ENCODE measurements around the gene HTR3D.
"Not testable (repeated sequence)": the region's sequence is repeated elsewhere in the genome, so short reads cannot be mapped to it uniquely, and the experiment has no call there.

HTR3D gene

DNA sequence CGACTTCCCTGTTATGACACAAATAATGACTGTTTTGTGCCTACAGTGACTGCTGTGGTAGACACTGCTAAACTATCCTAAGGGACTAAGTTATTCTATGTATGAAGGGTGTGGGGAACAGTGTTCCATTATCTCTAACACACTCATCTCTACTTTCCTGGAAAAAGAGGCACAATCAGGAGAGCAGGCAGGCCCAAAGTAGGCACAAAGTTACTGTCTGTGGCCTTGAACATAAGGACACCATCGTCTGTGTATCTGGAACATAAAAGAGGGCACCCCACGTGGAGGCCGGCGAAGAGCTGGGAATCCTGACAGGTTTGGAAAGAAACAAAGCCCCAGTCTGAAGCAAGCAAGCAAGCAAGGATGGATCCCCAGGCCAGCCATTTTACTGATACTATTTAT is 15.4 kb upstream of the HTR3D start:
- no peak for DNase-seq (ENCODE audit: low read depth)

DNA sequence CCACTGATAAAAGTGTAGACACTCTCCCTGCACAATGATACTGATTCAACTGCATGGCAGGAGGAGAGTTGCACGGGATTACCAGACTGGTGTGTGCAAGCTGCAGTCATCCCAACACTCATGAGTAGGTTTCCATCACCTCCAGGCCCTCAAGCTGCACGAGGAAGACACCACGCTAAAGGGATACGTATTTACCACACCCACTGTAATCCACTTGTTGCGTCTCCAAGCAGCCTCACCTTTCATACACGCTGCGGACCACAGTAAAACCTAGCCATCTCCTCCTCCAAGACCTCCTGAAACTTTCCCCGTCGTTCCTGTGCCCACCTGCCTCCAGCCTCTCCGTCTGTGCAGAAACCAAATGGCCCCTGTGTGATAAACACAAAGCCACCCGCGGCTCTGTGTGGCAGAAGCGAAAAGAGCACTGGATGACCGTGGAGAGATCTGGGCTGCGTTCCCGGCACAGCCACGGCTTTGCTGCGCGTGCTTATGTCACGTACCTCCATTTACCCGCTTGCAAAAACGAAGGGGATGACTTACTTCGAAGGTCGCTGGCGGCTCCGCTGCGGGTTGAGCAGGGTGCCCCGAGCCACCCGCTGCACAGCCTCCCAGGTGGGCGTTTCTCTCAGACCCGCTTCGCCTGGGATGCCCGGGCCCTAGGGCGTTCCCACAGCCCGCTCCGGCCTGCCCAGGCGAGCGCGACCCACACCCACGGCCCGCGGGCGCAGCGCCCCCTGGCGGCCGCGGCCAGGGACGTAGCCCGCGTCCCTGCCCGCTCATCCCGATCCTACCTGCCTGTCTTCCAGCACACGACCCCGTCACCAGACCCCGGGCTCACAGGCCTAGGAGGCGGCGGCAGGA is 14.5 kb upstream of the HTR3D start:
- DNase-seq (ENCODE audit: low read depth) = peak; percentile 14

DNA sequence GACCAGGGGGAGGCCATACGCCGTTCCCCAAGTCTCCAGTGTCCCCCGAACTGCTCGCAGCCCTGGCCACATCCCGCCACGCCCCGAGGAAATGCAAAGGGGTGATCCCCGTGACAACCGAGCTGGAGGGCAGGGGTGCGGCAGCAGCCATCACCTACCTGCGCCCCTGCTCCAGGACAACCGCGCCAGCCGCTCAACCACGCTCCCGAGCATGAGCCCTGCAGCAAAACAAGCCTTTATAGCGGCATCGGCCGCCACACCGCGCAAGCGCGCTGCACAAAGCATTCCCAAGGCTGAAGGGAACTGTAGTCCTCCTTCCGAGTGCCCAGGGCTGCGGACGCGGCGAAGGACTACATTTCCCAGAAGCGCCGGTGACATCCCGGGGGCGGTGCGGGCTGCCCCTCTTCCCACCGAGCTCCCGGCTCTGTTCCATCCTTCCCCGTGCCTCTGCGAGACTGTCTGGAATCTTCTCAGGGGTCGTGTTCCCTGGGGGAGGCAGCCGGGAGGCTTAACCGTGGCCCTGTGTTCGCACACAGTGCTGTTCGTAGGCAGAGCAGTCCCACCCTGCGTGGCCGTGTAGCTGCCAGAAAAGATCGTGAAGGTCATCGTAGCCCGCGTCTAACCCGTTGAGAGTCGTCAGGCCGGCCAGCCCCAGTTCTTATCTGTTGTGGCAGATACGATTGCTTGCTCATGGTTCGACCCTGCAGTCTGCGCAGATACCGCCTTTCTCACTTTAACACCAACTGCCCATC is 13.7 kb upstream of the HTR3D start, which contains the start of gene ABCC5:
Gene ABCC5, minus strand, starts transcription at position 213 of the 752 bp plus-strand sequence. CDS start 3,492 bp downstream, outside the sequence.
- DNase-seq (ENCODE audit: low read depth) = peak; percentile 69

DNA sequence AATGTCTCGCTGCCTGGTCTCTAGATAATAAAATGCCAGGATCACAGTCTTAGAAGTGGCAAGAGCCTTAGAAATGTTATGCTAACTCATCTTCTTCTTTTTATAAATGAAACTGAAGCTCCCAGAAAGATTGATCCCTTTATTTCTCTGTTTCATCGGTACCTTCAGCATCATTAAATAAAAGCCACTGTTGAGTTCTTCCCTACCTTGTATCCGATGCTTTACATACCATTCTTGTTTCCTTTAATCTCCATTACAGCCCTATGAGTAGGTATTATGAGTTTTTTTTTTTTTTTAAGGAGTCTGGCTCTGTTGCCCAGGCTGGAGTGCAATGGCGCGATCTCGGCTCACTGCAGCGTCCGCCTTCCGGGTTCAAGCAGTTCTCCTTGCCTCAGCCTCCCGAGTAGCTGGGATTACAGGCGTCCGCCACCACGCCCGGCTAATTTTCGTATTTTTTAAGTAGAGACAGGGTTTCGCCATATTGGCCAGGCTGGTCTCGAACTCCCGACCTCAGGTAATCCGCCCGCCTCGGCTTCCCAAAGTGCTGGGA is 13.0 kb upstream of the HTR3D start:
- no peak for DNase-seq (ENCODE audit: low read depth)

DNA sequence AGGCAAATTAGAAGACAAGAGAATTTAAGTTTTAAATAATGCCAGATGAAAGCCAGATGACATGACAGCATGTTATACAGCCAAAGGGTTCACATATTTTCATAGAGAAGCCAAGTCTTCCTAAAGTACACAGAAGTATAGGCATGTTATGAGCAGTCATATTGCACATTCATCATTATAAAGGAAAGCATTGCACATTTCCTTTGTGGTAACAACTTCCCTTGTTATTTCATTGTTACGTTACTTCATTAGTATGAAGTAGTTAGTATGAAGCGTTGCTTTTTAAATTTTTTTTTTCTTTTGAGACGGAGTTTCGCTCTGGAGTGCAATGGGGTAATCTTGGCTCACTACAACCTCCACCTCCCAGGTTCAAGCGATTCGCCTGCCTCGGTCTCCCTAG is 9.2 kb upstream of the HTR3D start:
- no peak for DNase-seq (ENCODE audit: low read depth)

DNA sequence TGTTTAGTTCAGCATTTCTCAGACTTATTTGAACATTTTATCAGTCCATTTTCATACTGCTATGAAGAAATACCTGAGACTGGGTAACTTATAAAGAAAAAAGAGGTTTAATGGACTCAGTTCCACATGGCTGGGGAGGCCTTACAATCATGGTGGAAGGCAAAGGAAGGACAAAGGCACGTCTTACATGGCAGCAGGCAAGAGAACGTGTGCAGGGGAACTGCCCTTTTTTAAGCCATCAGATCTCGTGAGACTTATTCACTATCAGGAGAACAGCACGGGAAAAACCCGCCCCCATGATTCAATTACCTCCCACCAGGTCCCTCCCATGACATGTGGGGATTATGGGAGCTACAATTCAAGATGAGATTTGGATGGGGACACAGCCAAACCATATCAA is 6.3 kb upstream of the HTR3D start:
- not testable (repeated sequence) for DNase-seq (ENCODE audit: low read depth)

DNA sequence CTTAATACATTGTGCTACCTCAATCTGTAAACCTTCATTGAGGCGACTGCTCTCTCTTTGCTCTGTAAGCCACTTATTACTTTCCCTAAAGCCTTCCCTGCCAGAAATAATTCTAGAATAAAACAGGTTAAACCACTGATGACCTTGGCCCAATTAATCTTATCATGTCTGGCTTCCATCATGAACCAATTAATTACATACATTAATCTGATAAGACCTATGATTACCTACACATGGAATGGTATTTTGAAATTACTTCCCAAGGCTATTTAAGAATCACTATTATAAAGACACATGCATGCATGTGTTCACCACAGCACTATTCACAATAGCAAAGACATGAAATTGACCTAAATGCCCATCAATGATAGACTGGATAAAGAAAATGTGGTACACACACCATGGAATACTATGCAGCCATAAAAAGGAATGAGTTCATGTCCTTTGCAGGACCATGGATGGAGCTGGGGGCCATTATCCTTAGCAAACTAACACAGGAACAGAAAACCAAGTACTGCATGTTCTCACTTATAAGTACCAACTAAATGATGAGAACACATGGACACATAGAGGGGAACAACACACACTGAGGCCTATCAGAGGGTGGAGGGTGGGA is 3.2 kb upstream of the HTR3D start:
- DNase-seq (ENCODE audit: low read depth) = not testable (repeated sequence)

DNA sequence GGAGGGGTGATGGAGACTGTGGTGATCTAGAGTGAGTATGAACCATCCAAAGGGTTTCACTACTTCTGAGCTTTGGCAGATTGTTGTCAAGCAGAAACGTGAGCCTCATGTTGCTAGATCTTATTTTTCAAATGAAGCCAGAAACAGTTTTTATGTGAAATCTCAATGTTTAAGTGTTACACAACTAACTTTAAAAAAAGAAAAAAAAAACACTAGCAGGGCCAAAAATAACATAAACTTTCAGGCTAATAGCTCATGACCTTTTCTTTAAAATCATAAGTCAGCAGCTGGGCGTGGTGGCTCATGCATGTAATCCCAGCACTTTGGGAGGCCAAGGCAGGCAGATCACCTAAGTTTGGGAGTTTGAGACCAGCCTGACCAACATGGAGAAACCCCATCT is 2.1 kb upstream of the HTR3D start:
- no peak for DNase-seq (ENCODE audit: low read depth)

DNA sequence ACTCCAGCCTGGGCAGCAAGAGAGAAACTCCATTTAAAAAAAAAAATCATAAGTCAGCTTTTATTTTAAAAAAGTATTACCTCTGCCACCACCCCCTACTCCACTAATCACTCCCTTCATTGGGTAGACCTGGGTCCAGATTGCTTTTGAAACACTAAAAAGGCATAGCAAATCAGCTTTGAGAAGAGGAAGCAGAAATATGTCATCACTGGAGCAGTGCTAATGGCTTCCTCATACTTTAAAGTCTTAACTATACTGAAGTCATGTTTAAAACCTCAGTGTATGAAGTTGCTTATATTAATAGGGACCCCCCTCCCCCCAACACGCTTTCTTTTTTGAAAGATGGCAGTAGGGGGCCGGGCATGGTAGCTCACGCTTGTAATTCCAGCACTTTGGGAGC is 1.0 kb upstream of the HTR3D start:
- no peak for DNase-seq (ENCODE audit: low read depth)

DNA sequence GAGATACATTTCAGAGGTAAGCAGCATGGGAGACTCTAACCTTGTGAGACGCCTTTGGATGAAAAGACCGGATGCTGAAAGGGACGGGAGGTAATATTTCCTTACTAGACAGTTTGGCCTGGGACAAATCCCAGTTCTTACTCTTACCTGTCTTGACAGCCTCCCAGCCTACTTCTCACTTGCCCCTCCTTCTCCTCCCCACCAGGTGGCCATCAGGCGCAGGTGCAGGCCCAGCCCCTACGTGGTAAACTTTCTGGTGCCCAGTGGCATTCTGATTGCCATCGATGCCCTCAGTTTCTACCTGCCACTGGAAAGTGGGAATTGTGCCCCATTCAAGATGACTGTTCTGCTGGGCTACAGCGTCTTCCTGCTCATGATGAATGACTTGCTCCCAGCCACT is 6.3 kb downstream of the HTR3D start:
- no peak for DNase-seq (ENCODE audit: low read depth)

DNA sequence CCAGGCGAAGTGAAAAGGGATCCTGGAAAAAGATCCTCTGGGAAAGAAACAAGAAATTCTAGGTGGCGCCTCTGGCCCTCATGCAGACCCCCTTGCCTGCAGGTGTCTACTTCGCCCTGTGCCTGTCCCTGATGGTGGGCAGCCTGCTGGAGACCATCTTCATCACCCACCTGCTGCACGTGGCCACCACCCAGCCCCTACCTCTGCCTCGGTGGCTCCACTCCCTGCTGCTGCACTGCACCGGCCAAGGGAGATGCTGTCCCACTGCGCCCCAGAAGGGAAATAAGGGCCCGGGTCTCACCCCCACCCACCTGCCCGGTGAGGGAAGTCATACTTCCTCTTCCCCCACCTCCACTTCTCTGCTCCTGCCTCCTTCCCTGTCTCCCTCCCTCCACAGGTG is 6.8 kb downstream of the HTR3D start:
- DNase-seq (ENCODE audit: low read depth) = not testable (repeated sequence)

DNA sequence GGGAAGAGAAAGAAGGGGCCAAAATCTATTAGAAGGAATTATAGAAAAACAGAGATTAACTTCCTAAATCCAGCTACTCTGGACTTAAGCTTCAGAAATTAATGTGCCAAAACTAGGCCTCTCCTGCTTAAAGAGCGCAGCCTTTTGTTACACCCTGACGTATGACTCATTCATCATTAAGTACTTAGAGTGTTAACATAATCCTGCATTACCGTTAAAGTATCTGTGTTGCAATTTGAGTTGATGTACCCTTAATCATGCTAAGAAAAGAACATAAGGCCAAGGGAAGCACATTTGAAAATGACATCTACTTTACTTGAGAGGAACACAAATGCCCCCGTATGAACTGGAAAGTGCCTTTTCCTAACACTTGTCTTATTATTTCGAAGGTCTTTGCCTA is 7.9 kb downstream of the HTR3D start:
- DNase-seq (ENCODE audit: low read depth) = no peak

DNA sequence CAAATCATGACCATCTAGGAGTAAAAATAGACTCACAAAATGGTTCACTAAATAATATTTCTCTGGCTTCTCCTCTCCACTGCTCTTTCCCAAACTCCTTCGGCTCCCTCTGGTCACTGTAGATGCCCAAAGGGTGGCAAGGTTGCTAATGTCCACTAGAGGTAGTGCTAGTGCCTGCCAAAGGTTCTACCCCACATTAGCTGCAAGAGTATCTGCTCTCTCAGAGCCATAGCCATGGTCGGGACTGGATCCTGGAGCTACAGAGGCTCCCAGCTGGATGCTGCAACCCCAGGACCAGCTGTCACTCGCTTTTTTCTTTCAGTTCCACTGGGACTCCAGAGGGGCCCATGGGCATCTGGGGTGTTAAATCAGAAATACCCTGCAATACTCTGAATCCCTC is 8.5 kb downstream of the HTR3D start:
- DNase-seq (ENCODE audit: low read depth) = no peak

DNA sequence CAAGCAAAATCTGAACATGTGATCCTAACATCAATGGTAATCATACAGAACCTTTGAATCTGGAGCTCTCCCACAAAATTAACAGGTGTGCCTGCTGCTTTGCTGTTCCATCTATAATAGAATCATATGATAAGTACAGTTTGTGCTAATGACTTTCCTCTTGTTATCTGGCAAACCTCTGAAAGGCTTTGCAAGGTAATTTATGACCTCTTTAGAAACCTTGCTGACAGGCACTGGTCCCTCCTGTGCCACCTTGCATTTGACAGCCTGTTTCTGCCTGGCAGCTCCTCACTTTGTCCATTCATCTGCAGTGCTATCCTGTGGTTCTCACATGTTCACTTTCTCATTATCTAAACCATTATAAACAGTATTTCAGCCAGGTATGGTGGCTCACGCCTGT is 11.1 kb downstream of the HTR3D start:
- DNase-seq (ENCODE audit: low read depth) = no peak

DNA sequence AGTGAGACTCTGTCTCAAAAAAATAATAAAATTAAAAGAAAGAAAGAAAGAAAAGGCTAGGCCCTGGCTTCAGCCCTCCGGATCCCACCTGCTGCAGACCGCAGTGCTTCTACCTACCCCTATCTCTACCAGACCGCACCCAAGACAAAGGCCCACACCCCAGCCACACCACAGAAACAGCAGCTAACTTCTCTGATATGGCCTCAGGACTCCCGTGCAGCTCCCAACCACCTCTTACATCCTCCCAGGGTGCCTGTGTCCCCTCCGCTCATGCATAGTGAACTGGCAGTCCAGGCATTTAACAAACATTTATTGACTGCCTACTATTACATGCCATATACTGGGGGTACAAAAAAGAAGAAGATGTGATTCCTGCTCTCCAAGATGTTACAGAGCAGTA is 14.5 kb downstream of the HTR3D start:
- no peak for DNase-seq (ENCODE audit: low read depth)

DNA sequence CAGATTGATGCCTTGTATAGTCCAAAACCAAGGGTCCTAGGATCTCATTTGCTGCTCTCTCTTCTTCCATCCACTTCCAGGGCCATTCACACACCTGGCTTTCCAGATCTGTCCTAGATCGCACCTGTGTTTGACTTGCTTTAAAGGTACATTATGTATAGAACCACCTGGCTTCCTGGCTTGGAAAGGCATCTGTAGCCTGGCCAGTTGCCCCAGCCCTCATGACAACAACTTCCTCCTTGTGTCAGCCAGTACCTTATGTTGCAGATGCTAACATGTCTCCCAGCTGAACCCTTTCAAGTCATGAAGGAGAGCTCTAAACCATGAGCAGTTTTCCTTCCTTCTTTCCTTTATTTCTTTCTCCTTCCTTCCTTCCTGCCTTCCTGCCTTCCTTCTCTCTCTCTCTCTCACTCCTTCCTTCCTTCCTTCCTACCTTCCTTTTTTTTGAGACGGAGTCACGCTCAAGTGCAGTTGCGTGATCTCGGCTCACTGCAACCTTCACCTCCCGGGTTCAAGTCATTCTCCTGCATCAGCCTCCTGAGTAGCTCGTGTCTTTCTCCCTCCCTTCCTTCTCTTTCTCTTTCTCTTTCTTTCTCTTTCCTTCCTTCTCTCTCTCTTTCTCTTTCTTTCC is 18.8 kb downstream of the HTR3D start:
- DNase-seq (ENCODE audit: low read depth) = no peak

DNA sequence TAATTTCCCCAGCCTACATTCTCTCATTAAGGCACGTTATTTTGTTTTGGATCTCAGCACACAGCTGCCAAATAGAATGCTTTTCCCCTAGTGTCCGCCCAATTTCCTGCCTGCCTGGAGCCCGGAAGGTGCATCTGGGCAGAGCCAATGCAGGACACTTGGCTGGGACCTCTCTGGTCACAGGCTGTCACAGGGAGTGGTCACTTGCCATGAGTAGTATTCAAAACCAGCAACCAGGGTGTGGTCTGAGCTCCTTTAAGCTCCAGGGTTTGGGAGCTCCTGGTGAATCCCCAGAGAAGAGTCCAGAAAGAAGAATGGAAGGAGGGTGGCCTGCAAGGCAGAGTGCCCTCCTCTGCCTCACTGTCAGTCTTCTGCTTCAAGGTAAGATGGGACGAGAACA is 21.2 kb downstream of the HTR3D start, which contains the start of gene HTR3C:
Gene HTR3C, plus strand, starts transcription at position 281 of the 400 bp plus-strand sequence. Its CDS starts 34 bp downstream, at position 315.
- DNase-seq (ENCODE audit: low read depth) = no peak

DNA sequence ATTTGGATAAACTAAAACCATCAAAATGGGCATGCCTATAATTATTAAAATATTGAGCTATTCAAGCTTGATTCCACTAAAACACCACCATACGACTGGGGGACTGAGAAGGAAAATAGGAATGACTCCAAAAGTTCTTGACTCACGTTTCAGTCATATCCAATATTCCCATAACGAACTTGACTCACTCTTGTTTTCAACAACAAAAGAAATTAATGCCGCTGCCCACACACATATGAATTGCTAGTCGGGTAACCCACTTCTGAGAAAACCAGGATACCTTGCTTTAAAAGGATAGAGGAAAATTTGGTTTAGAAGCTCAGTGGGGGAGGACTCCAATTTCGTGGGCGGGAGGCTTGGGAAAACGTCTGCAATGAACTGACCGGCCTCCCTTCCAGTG is 26.5 kb downstream of the HTR3D start:
- DNase-seq (ENCODE audit: low read depth) = no peak

DNA sequence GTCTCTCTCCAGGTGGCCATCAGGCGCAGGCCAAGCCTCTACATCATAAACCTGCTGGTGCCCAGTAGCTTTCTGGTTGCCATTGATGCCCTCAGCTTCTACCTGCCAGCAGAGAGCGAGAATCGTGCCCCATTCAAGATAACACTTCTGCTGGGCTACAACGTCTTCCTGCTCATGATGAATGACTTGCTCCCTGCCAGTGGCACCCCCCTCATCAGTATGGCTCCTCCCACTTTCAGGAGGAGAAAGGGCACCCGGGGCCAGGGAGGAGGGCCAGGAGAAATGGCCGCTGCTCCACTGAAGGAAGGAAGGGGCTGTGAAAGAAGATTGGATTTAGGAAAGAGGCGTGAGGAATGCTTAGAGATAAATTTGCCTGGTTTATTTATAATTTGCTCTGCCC is 27.9 kb downstream of the HTR3D start:
- DNase-seq (ENCODE audit: low read depth) = no peak

DNA sequence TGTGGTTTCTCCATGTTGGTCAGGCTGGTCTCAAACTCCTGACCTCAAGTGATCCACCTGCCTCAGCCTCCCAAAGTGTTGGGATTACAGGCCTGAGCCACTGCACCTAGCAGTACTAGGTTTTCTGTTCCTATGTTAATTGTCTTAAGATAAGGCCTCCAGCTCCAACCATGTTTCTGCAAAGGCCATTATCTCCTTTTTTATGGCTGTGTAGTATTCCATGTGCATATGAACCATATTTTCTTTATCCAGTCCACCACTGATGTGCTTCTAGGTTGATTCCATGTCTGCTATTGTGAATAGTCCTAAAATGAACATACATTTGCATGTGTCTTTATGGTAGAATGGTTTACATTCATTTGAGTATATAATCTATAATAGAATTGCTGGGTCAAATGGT is 31.1 kb downstream of the HTR3D start:
- no peak for DNase-seq (ENCODE audit: low read depth)

DNA sequence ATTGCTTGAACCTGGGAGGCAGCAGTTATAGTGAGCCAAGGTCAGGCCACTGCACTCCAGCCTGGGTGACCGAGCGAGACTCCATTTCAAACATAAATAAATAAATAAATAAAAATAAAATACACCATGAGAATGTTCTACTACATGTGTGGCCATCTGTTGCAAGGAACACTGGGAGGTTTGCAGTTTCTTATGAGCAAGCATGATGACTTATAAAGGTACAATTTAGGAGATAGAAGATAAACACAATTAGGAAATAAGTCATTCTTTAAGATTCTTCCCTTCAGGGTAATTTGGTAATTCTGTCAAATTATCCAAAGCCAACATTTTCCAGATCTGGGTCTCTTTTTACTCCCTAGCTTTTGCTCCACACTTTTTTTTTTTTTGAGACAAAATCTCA is 34.7 kb downstream of the HTR3D start:
- no peak for DNase-seq (ENCODE audit: low read depth)

DNA sequence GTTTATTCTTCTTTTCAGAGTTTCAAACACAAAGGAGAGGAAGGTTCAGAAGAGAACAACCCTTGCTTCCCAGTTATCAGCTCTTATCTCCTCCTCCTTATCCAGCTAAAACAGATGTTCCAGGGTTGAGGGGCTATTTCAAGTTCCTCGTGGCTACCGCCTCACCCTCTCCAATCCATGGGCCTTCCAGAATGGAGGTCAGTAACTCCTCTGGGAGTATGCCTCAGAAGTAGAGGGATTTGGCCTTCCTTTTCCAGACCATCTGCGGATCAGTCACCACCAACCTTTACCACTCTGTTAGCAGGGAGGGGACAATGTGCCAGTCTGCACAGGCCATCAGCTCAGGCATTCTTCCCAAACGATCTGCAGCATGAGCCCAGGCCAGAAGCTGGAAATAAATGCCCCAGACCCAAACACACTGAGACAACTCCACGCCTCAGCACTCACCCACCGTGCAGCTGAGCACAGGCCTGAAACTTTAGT is 36.1 kb downstream of the HTR3D start:
- no peak for DNase-seq (ENCODE audit: low read depth)
